Mucosa of descending colon (tissue), 3 donors: ENCODE data around the gene CMBL. TPM values are rescaled to one million over a fixed set of nuclear protein-coding genes. Genes with fewer than 3 reads are reported as not detected.

ENCODE experiments used
- ATAC-seq: fragments of 200-7000 bp; cut with Tn5 transposase; one replicate; pipeline ENCODE4 v1.9.1; 2020; ENCODE audit warnings: mild to moderate bottlenecking, moderate library complexity
- DNase-seq, 3 donors: peaks; one replicate each; pipeline ENCODE4 v3.0.0-alpha.2; 2020
- H3K36me3 ChIP-seq: fragments of 200-600 bp; one replicate; pipeline ENCODE4 v1.8.0; 2021; ENCODE audit warnings: low read depth, mild to moderate bottlenecking
- H3K4me1 ChIP-seq: fragments of 200-600 bp; one replicate; pipeline ENCODE4 v1.8.0; 2021; ENCODE audit warnings: low read depth, mild to moderate bottlenecking
- H3K4me3 ChIP-seq: fragments of 200-600 bp; one replicate; pipeline ENCODE4 v1.8.0; 2021; ENCODE audit warnings: mild to moderate bottlenecking
- H3K9me3 ChIP-seq: fragments of 200-600 bp; one replicate; pipeline ENCODE4 v1.8.0; 2021; ENCODE audit warnings: mild to moderate bottlenecking
- intact Hi-C, 2 donors: fragments of 100-400 bp; cut with DNase I in 1 of 2; cut with micrococcal nuclease in 1 of 2; formaldehyde crosslinking; loops; one replicate each; pipeline versions ENCODE4 v1.11.0 to v1.11.1; 2022; cut with DNase I, micrococcal nuclease
- total RNA-seq, 3 donors: library from RNA; stranded (reverse); fragmentation: NEBNext Ultra II Directional in 2 of 3; extraction: Animal tissue kit (Norgen Biotek cat#: 25700) in 2 of 3; gene quantifications; one replicate each; pipeline versions ENCODE4 v1.2.1 to v1.2.4, GENCODE V29; 2021 to 2023
- TF ChIP-seq, protein P1 (sequence below): fragments of 200-600 bp; IDR thresholded peaks from one replicate; pipeline ENCODE4 v1.8.0; 2022; ENCODE audit warnings: antibody characterized with exemption, mild to moderate bottlenecking
- donor health status: DM: no; HTN: no; CAD: no; lungs with moderate emphysema.
- donor health status: DM: no; HTN: no; CAD: no.
- donor health status: DM: no; HTN: yes; CAD: no.

CMBL gene
- total RNA-seq, 3 donors from 2014 or later: 81.4 to 210 (median 97.9) TPM

- DNase-seq: no peak
- ATAC-seq: no peak
- intact Hi-C loops: no loop called here
- no peak overlapping the region for H3K4me3 ChIP-seq
- H3K9me3 ChIP-seq: peaks cover 2% of the 10 kb centered on the region
- TF ChIP-seq, protein P1, sequence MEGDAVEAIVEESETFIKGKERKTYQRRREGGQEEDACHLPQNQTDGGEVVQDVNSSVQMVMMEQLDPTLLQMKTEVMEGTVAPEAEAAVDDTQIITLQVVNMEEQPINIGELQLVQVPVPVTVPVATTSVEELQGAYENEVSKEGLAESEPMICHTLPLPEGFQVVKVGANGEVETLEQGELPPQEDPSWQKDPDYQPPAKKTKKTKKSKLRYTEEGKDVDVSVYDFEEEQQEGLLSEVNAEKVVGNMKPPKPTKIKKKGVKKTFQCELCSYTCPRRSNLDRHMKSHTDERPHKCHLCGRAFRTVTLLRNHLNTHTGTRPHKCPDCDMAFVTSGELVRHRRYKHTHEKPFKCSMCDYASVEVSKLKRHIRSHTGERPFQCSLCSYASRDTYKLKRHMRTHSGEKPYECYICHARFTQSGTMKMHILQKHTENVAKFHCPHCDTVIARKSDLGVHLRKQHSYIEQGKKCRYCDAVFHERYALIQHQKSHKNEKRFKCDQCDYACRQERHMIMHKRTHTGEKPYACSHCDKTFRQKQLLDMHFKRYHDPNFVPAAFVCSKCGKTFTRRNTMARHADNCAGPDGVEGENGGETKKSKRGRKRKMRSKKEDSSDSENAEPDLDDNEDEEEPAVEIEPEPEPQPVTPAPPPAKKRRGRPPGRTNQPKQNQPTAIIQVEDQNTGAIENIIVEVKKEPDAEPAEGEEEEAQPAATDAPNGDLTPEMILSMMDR: no peak
- H3K36me3 ChIP-seq: no peaks in the 10 kb centered on the region
- no peaks in the 10 kb centered on the region for H3K4me1 ChIP-seq
Measured at GRCh38 chr5:10229306-10230048, 78.2 kb downstream of the CMBL start.

- ATAC-seq: no peak
- intact Hi-C loops: no loop called here
- H3K4me1 ChIP-seq: no peaks in the 10 kb centered on the region
- H3K36me3 ChIP-seq: no peaks in the 10 kb centered on the region
- peaks cover 2% of the 10 kb centered on the region for H3K9me3 ChIP-seq
- no peak overlapping the region for H3K4me3 ChIP-seq
- TF ChIP-seq, protein P1: no peak
- no peak for DNase-seq
Measured at GRCh38 chr5:10228288-10228687, 79.4 kb downstream of the CMBL start.

Other genes starting within 250 kb of the CMBL start
- gene ATPSCKMT, start 58.0 kb downstream of the CMBL start, total RNA-seq: 10 to 100 TPM; 15.9 to 19.3 (median 16.3) TPM
- 100 to 1,000 TPM; 120 to 155 (median 122) TPM for gene CCT5, start 57.6 kb downstream of the CMBL start, total RNA-seq
- 100 to 1,000 TPM; 141 to 205 (median 165) TPM for gene MARCHF6, start 45.8 kb upstream of the CMBL start, total RNA-seq
- not detected for gene ROPN1L, start 134.0 kb upstream of the CMBL start, total RNA-seq